ENCODE results near the gene SLX1B.
"Not testable (repeated sequence)": the region's sequence is repeated elsewhere in the genome, so short reads cannot be mapped to it uniquely, and the experiment has no call there.

Gene SLX1B

GRCh38 chr16:29469660-29470059 lies 15.3 kb downstream of the SLX1B start:
- H3K4me1 ChIP-seq (ENCODE audit: control insufficient read depth in 2 of 2, insufficient read depth in 1 of 2, low read depth in 1 of 2, low read length in 2 of 2); DNase-seq (ENCODE audit: low spot score); H3K4me2 ChIP-seq (ENCODE audit: insufficient read depth, low read length, poor library complexity, severe bottlenecking); H2AK5ac ChIP-seq (ENCODE audit: low read depth, low read length); H3K4me3 ChIP-seq (ENCODE audit: low read length in 2 of 2); H3K18ac ChIP-seq (ENCODE audit: low read length); H2AFZ ChIP-seq (ENCODE audit: low read length); H3K27ac ChIP-seq (replicated peaks; ENCODE audit: low read length); H3K36me3 ChIP-seq (replicated peaks in 1 of 2; ENCODE audit: control insufficient read depth in 2 of 2, insufficient read depth in 2 of 2, low read length in 2 of 2); H3K4ac ChIP-seq (ENCODE audit: low read length); H2BK120ac ChIP-seq (ENCODE audit: low read depth, low read length); H4K91ac ChIP-seq (ENCODE audit: low read depth, low read length, poor library complexity); H3K14ac ChIP-seq (ENCODE audit: low read length); H3K27me3 ChIP-seq (ENCODE audit: control insufficient read depth in 3 of 3, insufficient read depth in 3 of 3, low read depth in 1 of 3, low read length in 3 of 3); H2BK12ac ChIP-seq (ENCODE audit: low read length); H3K79me1 ChIP-seq (ENCODE audit: low read depth, low read length); H3K23ac ChIP-seq (ENCODE audit: low read depth, low read length, poor library complexity); H2BK5ac ChIP-seq (ENCODE audit: low read length); H2BK15ac ChIP-seq (ENCODE audit: low read length); H4K8ac ChIP-seq (ENCODE audit: low read depth, low read length); H3K9ac ChIP-seq (ENCODE audit: low read depth, low read length, poor library complexity); H3K9me3 ChIP-seq (replicated peaks in 1 of 2; ENCODE audit: control insufficient read depth in 2 of 2, insufficient read depth in 1 of 2, low read depth in 1 of 2, low read length in 2 of 2): not testable (repeated sequence)
- no CpG with 5 or more reads among the region's 6 CpGs for WGBS, 2 donors (ENCODE audit: extremely low coverage in 2 of 2, insufficient read length in 2 of 2, insufficient replicate concordance in 1 of 2)

- H4K91ac ChIP-seq (ENCODE audit: low read depth, low read length, poor library complexity); H2BK12ac ChIP-seq (ENCODE audit: low read length); H3K4me2 ChIP-seq (ENCODE audit: insufficient read depth, low read length, poor library complexity, severe bottlenecking): not testable (repeated sequence)
Measured at GRCh38 chr16:29472065-29472464, 17.7 kb downstream of the SLX1B start.

GRCh38 chr16:29482276-29482675 lies 27.9 kb downstream of the SLX1B start:
- not testable (repeated sequence) for H2BK12ac ChIP-seq (ENCODE audit: low read length); H2AK5ac ChIP-seq (ENCODE audit: low read depth, low read length); H3K18ac ChIP-seq (ENCODE audit: low read length); H4K8ac ChIP-seq (ENCODE audit: low read depth, low read length); H3K27me3 ChIP-seq (ENCODE audit: control insufficient read depth in 3 of 3, insufficient read depth in 3 of 3, low read depth in 1 of 3, low read length in 3 of 3); H2BK120ac ChIP-seq (ENCODE audit: low read depth, low read length); H4K91ac ChIP-seq (ENCODE audit: low read depth, low read length, poor library complexity); H2AFZ ChIP-seq (ENCODE audit: low read length); H3K9ac ChIP-seq (ENCODE audit: low read depth, low read length, poor library complexity); H3K4ac ChIP-seq (ENCODE audit: low read length); H2BK15ac ChIP-seq (ENCODE audit: low read length); H3K79me1 ChIP-seq (ENCODE audit: low read depth, low read length); H2BK5ac ChIP-seq (ENCODE audit: low read length); H3K4me2 ChIP-seq (ENCODE audit: insufficient read depth, low read length, poor library complexity, severe bottlenecking); H3K27ac ChIP-seq (replicated peaks; ENCODE audit: low read length); H3K23ac ChIP-seq (ENCODE audit: low read depth, low read length, poor library complexity); H3K36me3 ChIP-seq (replicated peaks in 1 of 2; ENCODE audit: control insufficient read depth in 2 of 2, insufficient read depth in 2 of 2, low read length in 2 of 2); H3K14ac ChIP-seq (ENCODE audit: low read length); H3K4me3 ChIP-seq (ENCODE audit: low read length in 2 of 2); H3K9me3 ChIP-seq (replicated peaks in 1 of 2; ENCODE audit: control insufficient read depth in 2 of 2, insufficient read depth in 1 of 2, low read depth in 1 of 2, low read length in 2 of 2); DNase-seq (ENCODE audit: low spot score); H3K4me1 ChIP-seq (ENCODE audit: control insufficient read depth in 2 of 2, insufficient read depth in 1 of 2, low read depth in 1 of 2, low read length in 2 of 2)
- WGBS, 2 donors (ENCODE audit: extremely low coverage in 2 of 2, insufficient read length in 2 of 2, insufficient replicate concordance in 1 of 2) = no CpG with 5 or more reads among the region's 12 CpGs

More at GRCh38 chr16:29472065-29472464, 17.7 kb downstream of the SLX1B start:
- H2BK120ac ChIP-seq (ENCODE audit: low read depth, low read length); H3K4me3 ChIP-seq (ENCODE audit: low read length in 2 of 2); H3K9ac ChIP-seq (ENCODE audit: low read depth, low read length, poor library complexity); H4K8ac ChIP-seq (ENCODE audit: low read depth, low read length); H3K23ac ChIP-seq (ENCODE audit: low read depth, low read length, poor library complexity); H2BK5ac ChIP-seq (ENCODE audit: low read length); H2AFZ ChIP-seq (ENCODE audit: low read length); H3K9me3 ChIP-seq (replicated peaks in 1 of 2; ENCODE audit: control insufficient read depth in 2 of 2, insufficient read depth in 1 of 2, low read depth in 1 of 2, low read length in 2 of 2); H3K36me3 ChIP-seq (replicated peaks in 1 of 2; ENCODE audit: control insufficient read depth in 2 of 2, insufficient read depth in 2 of 2, low read length in 2 of 2); H3K4ac ChIP-seq (ENCODE audit: low read length); H3K27me3 ChIP-seq (ENCODE audit: control insufficient read depth in 3 of 3, insufficient read depth in 3 of 3, low read depth in 1 of 3, low read length in 3 of 3); H3K79me1 ChIP-seq (ENCODE audit: low read depth, low read length); H2BK15ac ChIP-seq (ENCODE audit: low read length); H3K14ac ChIP-seq (ENCODE audit: low read length); H3K27ac ChIP-seq (replicated peaks; ENCODE audit: low read length); H3K18ac ChIP-seq (ENCODE audit: low read length); DNase-seq (ENCODE audit: low spot score); H2AK5ac ChIP-seq (ENCODE audit: low read depth, low read length); H3K4me1 ChIP-seq (ENCODE audit: control insufficient read depth in 2 of 2, insufficient read depth in 1 of 2, low read depth in 1 of 2, low read length in 2 of 2): not testable (repeated sequence)
- no CpG with 5 or more reads among the region's 4 CpGs for WGBS, 2 donors (ENCODE audit: extremely low coverage in 2 of 2, insufficient read length in 2 of 2, insufficient replicate concordance in 1 of 2)

GRCh38 chr16:29506308-29506707 lies 52.0 kb downstream of the SLX1B start, which contains the start of gene NPIPB12:
Gene NPIPB12 (minus strand): TSS chr16:29506408.
- not testable (repeated sequence) for H3K4me1 ChIP-seq (ENCODE audit: control insufficient read depth in 2 of 2, insufficient read depth in 1 of 2, low read depth in 1 of 2, low read length in 2 of 2); H4K8ac ChIP-seq (ENCODE audit: low read depth, low read length); H3K23ac ChIP-seq (ENCODE audit: low read depth, low read length, poor library complexity); H2BK12ac ChIP-seq (ENCODE audit: low read length); H2BK120ac ChIP-seq (ENCODE audit: low read depth, low read length); H2AFZ ChIP-seq (ENCODE audit: low read length); H3K18ac ChIP-seq (ENCODE audit: low read length); H3K27ac ChIP-seq (replicated peaks; ENCODE audit: low read length); DNase-seq (ENCODE audit: low spot score); H3K4me2 ChIP-seq (ENCODE audit: insufficient read depth, low read length, poor library complexity, severe bottlenecking); H4K91ac ChIP-seq (ENCODE audit: low read depth, low read length, poor library complexity); H3K14ac ChIP-seq (ENCODE audit: low read length); H3K79me1 ChIP-seq (ENCODE audit: low read depth, low read length); H3K27me3 ChIP-seq (ENCODE audit: control insufficient read depth in 3 of 3, insufficient read depth in 3 of 3, low read depth in 1 of 3, low read length in 3 of 3); H2AK5ac ChIP-seq (ENCODE audit: low read depth, low read length); H3K9me3 ChIP-seq (replicated peaks in 1 of 2; ENCODE audit: control insufficient read depth in 2 of 2, insufficient read depth in 1 of 2, low read depth in 1 of 2, low read length in 2 of 2); H3K4ac ChIP-seq (ENCODE audit: low read length); H3K4me3 ChIP-seq (ENCODE audit: low read length in 2 of 2); H2BK15ac ChIP-seq (ENCODE audit: low read length); H2BK5ac ChIP-seq (ENCODE audit: low read length); H3K9ac ChIP-seq (ENCODE audit: low read depth, low read length, poor library complexity); H3K36me3 ChIP-seq (replicated peaks in 1 of 2; ENCODE audit: control insufficient read depth in 2 of 2, insufficient read depth in 2 of 2, low read length in 2 of 2)
- no CpG with 5 or more reads among the region's 6 CpGs for WGBS, 2 donors (ENCODE audit: extremely low coverage in 2 of 2, insufficient read length in 2 of 2, insufficient replicate concordance in 1 of 2)

All from neuronal stem cell (in vitro differentiated cells).